ENCODE results near the gene ST7. TPM values are rescaled to one million over a fixed set of nuclear protein-coding genes. Genes with fewer than 3 reads are reported as not detected.

ST7 gene
- total and polyA plus RNA-seq, 2 of the 8 experiments (the other 6 are each of a cell fraction or from before 2014, with no cell fraction given) = 16.3 to 18.0 TPM

- TF ChIP-seq CHD7 (IDR thresholded peaks at IDR 0.05; ENCODE audit: insufficient replicate concordance, low read length) (no peak), CBX5 (IDR thresholded peaks at IDR 0.05; ENCODE audit: low read depth, low read length) (no peak)
- TF ChIP-seq, protein P1, sequence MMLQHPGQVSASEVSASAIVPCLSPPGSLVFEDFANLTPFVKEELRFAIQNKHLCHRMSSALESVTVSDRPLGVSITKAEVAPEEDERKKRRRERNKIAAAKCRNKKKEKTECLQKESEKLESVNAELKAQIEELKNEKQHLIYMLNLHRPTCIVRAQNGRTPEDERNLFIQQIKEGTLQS (IDR thresholded peaks at IDR 0.05; ENCODE audit: insufficient read depth, low read depth, low read length) = no peak
These were observed 257.6 kb downstream of the ST7 start (continued) for GRCh38 chr7:117210908-117211307.

Measured in H1 (cell line).